Adipocyte (in vitro differentiated cells): Measurements from ENCODE around the gene MYNN.

Experiments used
- DNase-seq: peaks from one replicate; pipeline ENCODE4 v3.0.0-alpha.2; 2015; ENCODE audit warnings: low read depth
- H3K27me3 ChIP-seq: replicated peaks from 2 replicates; pipeline ENCODE4 v1.7.0; 2013; ENCODE audit warnings: mild to moderate bottlenecking, low read length, moderate library complexity; ENCODE audit not compliant: control insufficient read depth, insufficient read depth
- H3K36me3 ChIP-seq: 2 replicates; pipeline ENCODE4 v1.7.0; 2013; ENCODE audit warnings: low read length, mild to moderate bottlenecking, moderate library complexity; ENCODE audit not compliant: control insufficient read depth, insufficient read depth, severe bottlenecking
- H3K4me1 ChIP-seq: 2 replicates; pipeline ENCODE4 v1.7.0; 2013; ENCODE audit warnings: mild to moderate bottlenecking, low read length, moderate library complexity; ENCODE audit not compliant: control insufficient read depth, insufficient read depth
- H3K4me3 ChIP-seq: 2 replicates; pipeline ENCODE4 v1.7.0; 2013; ENCODE audit warnings: mild to moderate bottlenecking, low read length, moderate library complexity
- H3K9ac ChIP-seq: 2 replicates; pipeline ENCODE4 v1.7.0; 2013; ENCODE audit warnings: mild to moderate bottlenecking, low read length, moderate library complexity
- H3K9me3 ChIP-seq: 2 replicates; pipeline ENCODE4 v1.7.0; 2013; ENCODE audit warnings: mild to moderate bottlenecking, low read length, moderate library complexity; ENCODE audit not compliant: control insufficient read depth

Gene MYNN

GRCh38 chr3:169813278-169813677, 40.1 kb downstream of the MYNN start:
- Histone ChIP-seq H3K4me3 (peak overlapping the region; percentile 79), H3K27me3 (no peaks in the 10 kb centered on the region), H3K4me1 (peaks cover 20% of the 10 kb centered on the region), H3K36me3 (no peaks in the 10 kb centered on the region), H3K9me3 (peaks cover 12% of the 10 kb centered on the region), H3K9ac (peak overlapping the region; percentile 79)
- DNase-seq, result no peak

GRCh38 chr3:169813757-169814517, 40.7 kb downstream of the MYNN start:
- Histone ChIP-seq H3K4me1 (peaks cover 20% of the 10 kb centered on the region), H3K4me3 (peak overlapping the region; percentile 79), H3K9ac (peak overlapping the region; percentile 79), H3K27me3 (no peaks in the 10 kb centered on the region), H3K36me3 (no peaks in the 10 kb centered on the region), H3K9me3 (peaks cover 12% of the 10 kb centered on the region)
- no peak for DNase-seq

GRCh38 chr3:169815590-169816150, 42.5 kb downstream of the MYNN start:
- Histone ChIP-seq H3K27me3 (no peaks in the 10 kb centered on the region), H3K9me3 (peaks cover 12% of the 10 kb centered on the region), H3K4me3 (no peak overlapping the region), H3K36me3 (no peaks in the 10 kb centered on the region), H3K4me1 (peaks cover 20% of the 10 kb centered on the region), H3K9ac (no peak overlapping the region)
- DNase-seq, result no peak

- H3K9me3 ChIP-seq, result peaks cover 12% of the 10 kb centered on the region
These were observed 45.1 kb downstream of the MYNN start for GRCh38 chr3:169818316-169818715.

GRCh38 chr3:169822091-169822490, 48.9 kb downstream of the MYNN start:
- H3K4me1 ChIP-seq, result no peaks in the 10 kb centered on the region

More at GRCh38 chr3:169818316-169818715, 45.1 kb downstream of the MYNN start:
- Histone ChIP-seq H3K9ac (no peak overlapping the region), H3K4me3 (no peak overlapping the region), H3K27me3 (no peaks in the 10 kb centered on the region), H3K4me1 (peaks cover 4% of the 10 kb centered on the region), H3K36me3 (no peaks in the 10 kb centered on the region)
- DNase-seq, result peak; percentile 51

GRCh38 chr3:169822540-169822939, 49.3 kb downstream of the MYNN start:
- H3K4me3 ChIP-seq, result no peak overlapping the region
- H3K36me3 ChIP-seq, result no peaks in the 10 kb centered on the region
- no peak overlapping the region for H3K9ac ChIP-seq
- no peaks in the 10 kb centered on the region for H3K27me3 ChIP-seq
- no peak for DNase-seq
- no peaks in the 10 kb centered on the region for H3K9me3 ChIP-seq
- no peaks in the 10 kb centered on the region for H3K4me1 ChIP-seq

More at GRCh38 chr3:169822091-169822490, 48.9 kb downstream of the MYNN start:
- no peak overlapping the region for H3K4me3 ChIP-seq
- no peaks in the 10 kb centered on the region for H3K27me3 ChIP-seq
- no peaks in the 10 kb centered on the region for H3K9me3 ChIP-seq
- H3K9ac ChIP-seq, result no peak overlapping the region
- no peak for DNase-seq
- H3K36me3 ChIP-seq, result no peaks in the 10 kb centered on the region

GRCh38 chr3:169822983-169823382, 49.8 kb downstream of the MYNN start:
- H3K9me3 ChIP-seq, result no peaks in the 10 kb centered on the region
- DNase-seq, result no peak
- H3K27me3 ChIP-seq, result no peaks in the 10 kb centered on the region
- H3K4me3 ChIP-seq, result no peak overlapping the region
- H3K9ac ChIP-seq, result no peak overlapping the region
- H3K36me3 ChIP-seq, result no peaks in the 10 kb centered on the region
- no peaks in the 10 kb centered on the region for H3K4me1 ChIP-seq

GRCh38 chr3:169825316-169825715, 52.1 kb downstream of the MYNN start:
- Histone ChIP-seq H3K4me1 (no peaks in the 10 kb centered on the region), H3K4me3 (no peak overlapping the region)

GRCh38 chr3:169827712-169828111, 54.5 kb downstream of the MYNN start:
- H3K9me3 ChIP-seq, result no peaks in the 10 kb centered on the region
- no peak for DNase-seq
- H3K4me3 ChIP-seq, result no peak overlapping the region
- H3K27me3 ChIP-seq, result no peaks in the 10 kb centered on the region
- H3K9ac ChIP-seq, result no peak overlapping the region
- no peaks in the 10 kb centered on the region for H3K4me1 ChIP-seq
- H3K36me3 ChIP-seq, result no peaks in the 10 kb centered on the region

More at GRCh38 chr3:169825316-169825715, 52.1 kb downstream of the MYNN start:
- peak; percentile 49 for DNase-seq
- H3K9me3 ChIP-seq, result no peaks in the 10 kb centered on the region
- no peaks in the 10 kb centered on the region for H3K27me3 ChIP-seq
- no peak overlapping the region for H3K9ac ChIP-seq
- no peaks in the 10 kb centered on the region for H3K36me3 ChIP-seq

GRCh38 chr3:169835533-169835932, 62.3 kb downstream of the MYNN start:
- Histone ChIP-seq H3K4me3 (no peak overlapping the region), H3K9me3 (no peaks in the 10 kb centered on the region), H3K9ac (no peak overlapping the region), H3K27me3 (no peaks in the 10 kb centered on the region), H3K36me3 (no peaks in the 10 kb centered on the region), H3K4me1 (no peaks in the 10 kb centered on the region)
- no peak for DNase-seq

GRCh38 chr3:169836078-169836941, 63.1 kb downstream of the MYNN start:
- Histone ChIP-seq H3K9ac (no peak overlapping the region), H3K4me1 (peaks cover 6% of the 10 kb centered on the region), H3K4me3 (no peak overlapping the region), H3K36me3 (no peaks in the 10 kb centered on the region), H3K9me3 (no peaks in the 10 kb centered on the region), H3K27me3 (no peaks in the 10 kb centered on the region)
- no peak for DNase-seq
